PC-9 (cell line): ENCODE measurements around the gene ZSWIM5. TPM values are rescaled to one million over a fixed set of nuclear protein-coding genes. Genes with fewer than 3 reads are reported as not detected.
"Not testable (repeated sequence)": the region's sequence is repeated elsewhere in the genome, so short reads cannot be mapped to it uniquely, and the experiment has no call there.

Experiments used
- BruUV-seq: library from RNA; stranded (reverse); fragments of 400-500 nt; replicated peaks from 2 replicates; lab custom pipeline; 2021; lab: Mats Ljungman, UMichigan
- CTCF ChIA-PET: fragments of 300-600 bp; sonication (Branson Sonifier 250); formaldehyde crosslinking; loops from one replicate; lab custom pipeline; 2022; ENCODE audit warnings: antibody characterized with exemption; lab: Charles Lee
- POLR2A ChIA-PET: fragments of 300-600 bp; sonication (Branson Sonifier 250); formaldehyde crosslinking; loops from one replicate; lab custom pipeline; 2022; ENCODE audit warnings: antibody characterized with exemption; ENCODE audit not compliant: unreplicated experiment; lab: Charles Lee
- DNase-seq, 2 experiments: peaks; one replicate each; pipeline versions ENCODE4 v3.0.0 to v3.0.0-alpha.2; 2015 to 2022; ENCODE audit warnings: mixed read lengths in 1 of 2
- H2AFZ ChIP-seq: fragments of 200-600 bp; sonication (generic); 2 replicates; pipeline ENCODE4 v1.8.1; 2017; ENCODE audit warnings: antibody characterized with exemption
- H3F3A ChIP-seq: fragments of 200-600 bp; sonication (generic); 2 replicates; pipeline ENCODE4 v1.8.1; 2017; ENCODE audit warnings: antibody characterized with exemption, mild to moderate bottlenecking, low read depth; ENCODE audit not compliant: insufficient read depth
- H3K27ac ChIP-seq: fragments of 200-600 bp; sonication (generic); 2 replicates; pipeline ENCODE4 v1.6.1; 2016; ENCODE audit warnings: mixed run types
- H3K27me3 ChIP-seq: fragments of 200-600 bp; sonication (generic); 2 replicates; pipeline ENCODE4 v1.6.1; 2016; ENCODE audit warnings: low read depth, mixed run types; ENCODE audit not compliant: insufficient read depth
- H3K36me3 ChIP-seq: fragments of 200-600 bp; sonication (generic); 2 replicates; pipeline ENCODE4 v1.6.1; 2016; ENCODE audit warnings: low read depth, mixed run types
- H3K4me1 ChIP-seq: fragments of 200-600 bp; sonication (generic); replicated peaks from 2 replicates; pipeline ENCODE4 v1.6.1; 2016; ENCODE audit warnings: mixed run types; ENCODE audit not compliant: insufficient read depth
- H3K4me2 ChIP-seq: fragments of 200-600 bp; sonication (generic); 2 replicates; pipeline ENCODE4 v1.6.1; 2017; ENCODE audit warnings: mixed run types
- H3K4me3 ChIP-seq: fragments of 200-600 bp; sonication (generic); 2 replicates; pipeline ENCODE4 v1.6.1; 2016; ENCODE audit warnings: mixed run types
- H3K79me2 ChIP-seq: fragments of 200-600 bp; sonication (generic); 2 replicates; pipeline ENCODE4 v1.6.1; 2017; ENCODE audit warnings: low read depth, mixed run types
- H3K9me2 ChIP-seq: fragments of 200-600 bp; sonication (generic); 2 replicates; pipeline ENCODE4 v1.8.1; 2017; ENCODE audit warnings: mild to moderate bottlenecking; ENCODE audit not compliant: insufficient read depth
- H3K9me3 ChIP-seq: fragments of 200-600 bp; sonication (generic); 2 replicates; pipeline ENCODE4 v1.8.1; 2016; ENCODE audit warnings: low read depth; ENCODE audit not compliant: insufficient read depth
- H4K20me1 ChIP-seq: fragments of 200-600 bp; sonication (generic); 2 replicates; pipeline ENCODE4 v1.8.1; 2017; ENCODE audit not compliant: insufficient read depth
- CTCF ChIP-seq: fragments of 200-600 bp; sonication (generic); conservative IDR thresholded peaks from 2 replicates; pipeline ENCODE4 v1.6.1; 2017; ENCODE audit warnings: mixed run types, antibody characterized with exemption, mild to moderate bottlenecking, moderate library complexity
- EZH2 ChIP-seq: fragments of 200-600 bp; sonication (generic); IDR thresholded peaks from 2 replicates; pipeline ENCODE4 v1.8.0; 2017; ENCODE audit warnings: antibody characterized with exemption, low read depth
- intact Hi-C: fragments of 100-400 bp; cut with micrococcal nuclease; formaldehyde crosslinking; loops from one replicate; pipeline ENCODE4 v1.10.0; 2022; ENCODE audit not compliant: unreplicated experiment
- total RNA-seq: library from RNA; stranded (reverse); gene quantifications from 2 replicates; pipeline ENCODE4 v1.2.3, GENCODE V29; 2021

Gene ZSWIM5
- total RNA-seq, 1 experiment from 2014 or later, result 0.50 TPM

- no TSS peak for BruUV-seq
- POLR2A ChIA-PET, result no interaction called here
Observed at GRCh38 chr1:45187725-45188124, 18.7 kb downstream of the ZSWIM5 start.

GRCh38 chr1:45179918-45180519, 26.4 kb downstream of the ZSWIM5 start:
- Histone ChIP-seq H3K4me1 (peaks cover 12% of the 10 kb centered on the region), H2AFZ (peak overlapping the region; percentile 66), H3K4me2 (peak overlapping the region; percentile 59), H3K4me3 (peak overlapping the region; percentile 38)
- H3K79me2 ChIP-seq, intact Hi-C loops, H3K36me3 ChIP-seq, H3K27ac ChIP-seq, CTCF ChIA-PET, BruUV-seq, H4K20me1 ChIP-seq, POLR2A ChIA-PET, H3K27me3 ChIP-seq, H3F3A ChIP-seq, H3K9me3 ChIP-seq, H3K9me2 ChIP-seq: not testable (repeated sequence)
- DNase-seq, result peak; percentile 40

More at GRCh38 chr1:45187725-45188124, 18.7 kb downstream of the ZSWIM5 start:
- H3K4me3 ChIP-seq, result no peak overlapping the region
- H2AFZ ChIP-seq, result no peak overlapping the region
- H3K9me3 ChIP-seq, result no peaks in the 10 kb centered on the region
- H3K27ac ChIP-seq, result no peak overlapping the region
- no peak overlapping the region for H3K4me2 ChIP-seq
- DNase-seq, result no peak
- H4K20me1 ChIP-seq, result no peaks in the 10 kb centered on the region
- H3K27me3 ChIP-seq, result no peaks in the 10 kb centered on the region
- TF ChIP-seq CTCF, result no peak
- TF ChIP-seq EZH2, result no peak
- CTCF ChIA-PET, result interaction anchor here (0.6 kb wide), 1 partner anchor 156 kb away, joined by 13 read pairs; no protein-coding TSS in a partner anchor
- H3K36me3 ChIP-seq, result no peaks in the 10 kb centered on the region
- intact Hi-C loops, result no loop called here
- no peaks in the 10 kb centered on the region for H3F3A ChIP-seq
- H3K79me2 ChIP-seq, result no peaks in the 10 kb centered on the region
- no peaks in the 10 kb centered on the region for H3K4me1 ChIP-seq
- 0 out of 2 replicates have a peak, but pooled peaks cover 3% of the 10 kb centered on the region for H3K9me2 ChIP-seq

- H3F3A ChIP-seq, result peaks cover 8% of the 10 kb centered on the region
- no peak for TF ChIP-seq EZH2
- TF ChIP-seq CTCF, result no peak
- H3K4me2 ChIP-seq, result no peak overlapping the region
- intact Hi-C loops, result no loop called here
- H3K36me3 ChIP-seq, result 0 out of 2 replicates have a peak, but pooled peaks cover 3% of the 10 kb centered on the region
- POLR2A ChIA-PET, result interaction anchor here (0.6 kb wide), 1 partner anchor 162 kb away, joined by 6 read pairs; no protein-coding TSS in a partner anchor
- no peaks in the 10 kb centered on the region for H3K27me3 ChIP-seq
- H3K27ac ChIP-seq, result no peak overlapping the region
- H4K20me1 ChIP-seq, result no peaks in the 10 kb centered on the region
- H3K4me1 ChIP-seq, result peaks cover 17% of the 10 kb centered on the region
- DNase-seq, result peak in 1 of 2 experiments; percentile 40
- CTCF ChIA-PET, result no interaction called here
- 0 out of 2 replicates have a peak, but pooled peaks cover 6% of the 10 kb centered on the region for H3K9me3 ChIP-seq
- no peaks in the 10 kb centered on the region for H3K9me2 ChIP-seq
- H3K4me3 ChIP-seq, result no peak overlapping the region
- H2AFZ ChIP-seq, result no peak overlapping the region
- H3K79me2 ChIP-seq, result no peaks in the 10 kb centered on the region
- BruUV-seq, result no TSS peak
Observed at GRCh38 chr1:45177452-45177851, 29.0 kb downstream of the ZSWIM5 start.
